ENCODE measurements around the gene KRT78.
"Not testable (repeated sequence)": the region's sequence is repeated elsewhere in the genome, so short reads cannot be mapped to it uniquely, and the experiment has no call there.

The KRT78 gene

DNA sequence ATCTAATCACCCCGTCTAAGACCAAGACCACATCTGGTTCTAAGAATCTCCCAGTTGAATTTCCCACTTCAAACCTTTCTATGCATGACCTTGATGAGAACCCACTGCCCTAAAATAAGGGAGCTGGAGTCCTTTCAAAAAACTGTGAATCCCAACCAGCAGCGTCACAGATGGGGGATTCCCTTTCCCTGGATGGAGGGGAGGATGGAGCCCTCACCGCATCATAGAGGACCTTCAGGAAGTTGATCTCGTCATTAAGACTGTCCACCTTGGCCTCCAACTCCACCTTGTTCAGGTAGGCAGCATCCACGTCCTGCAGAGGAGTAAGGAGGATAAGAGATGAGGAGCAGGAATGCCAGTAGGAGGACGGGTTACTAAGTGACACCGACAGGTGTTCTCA, 39.6 kb downstream of the KRT78 start:
- DNase-seq = no peak

DNA sequence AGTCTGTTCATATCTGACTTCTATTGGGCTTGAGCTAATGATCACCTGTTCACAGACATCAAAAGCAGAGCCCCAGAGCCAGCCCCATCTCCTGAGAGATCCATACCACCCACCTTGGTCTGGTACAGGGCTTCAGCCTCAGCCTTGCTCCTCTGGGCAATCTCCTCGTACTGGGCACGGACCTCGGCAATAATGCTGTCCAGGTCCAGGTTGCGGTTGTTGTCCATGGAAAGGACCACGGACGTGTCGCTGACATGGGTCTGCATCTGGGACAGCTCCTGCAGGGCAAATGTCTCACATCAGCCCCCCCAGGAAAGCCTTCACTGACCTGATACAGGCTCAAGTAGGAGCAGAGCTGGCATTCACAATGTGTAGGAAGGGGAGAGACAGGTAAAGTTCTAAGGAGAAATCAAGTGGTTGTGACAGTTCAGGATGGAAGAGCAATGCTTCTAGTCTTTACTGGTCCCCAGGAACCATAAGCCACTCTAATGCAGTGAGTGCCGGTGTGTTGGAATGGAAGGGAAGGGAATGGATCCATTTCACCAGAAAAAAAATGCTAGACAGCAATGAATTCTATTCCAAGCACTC, 40.1 kb downstream of the KRT78 start:
- no peak for DNase-seq

DNA sequence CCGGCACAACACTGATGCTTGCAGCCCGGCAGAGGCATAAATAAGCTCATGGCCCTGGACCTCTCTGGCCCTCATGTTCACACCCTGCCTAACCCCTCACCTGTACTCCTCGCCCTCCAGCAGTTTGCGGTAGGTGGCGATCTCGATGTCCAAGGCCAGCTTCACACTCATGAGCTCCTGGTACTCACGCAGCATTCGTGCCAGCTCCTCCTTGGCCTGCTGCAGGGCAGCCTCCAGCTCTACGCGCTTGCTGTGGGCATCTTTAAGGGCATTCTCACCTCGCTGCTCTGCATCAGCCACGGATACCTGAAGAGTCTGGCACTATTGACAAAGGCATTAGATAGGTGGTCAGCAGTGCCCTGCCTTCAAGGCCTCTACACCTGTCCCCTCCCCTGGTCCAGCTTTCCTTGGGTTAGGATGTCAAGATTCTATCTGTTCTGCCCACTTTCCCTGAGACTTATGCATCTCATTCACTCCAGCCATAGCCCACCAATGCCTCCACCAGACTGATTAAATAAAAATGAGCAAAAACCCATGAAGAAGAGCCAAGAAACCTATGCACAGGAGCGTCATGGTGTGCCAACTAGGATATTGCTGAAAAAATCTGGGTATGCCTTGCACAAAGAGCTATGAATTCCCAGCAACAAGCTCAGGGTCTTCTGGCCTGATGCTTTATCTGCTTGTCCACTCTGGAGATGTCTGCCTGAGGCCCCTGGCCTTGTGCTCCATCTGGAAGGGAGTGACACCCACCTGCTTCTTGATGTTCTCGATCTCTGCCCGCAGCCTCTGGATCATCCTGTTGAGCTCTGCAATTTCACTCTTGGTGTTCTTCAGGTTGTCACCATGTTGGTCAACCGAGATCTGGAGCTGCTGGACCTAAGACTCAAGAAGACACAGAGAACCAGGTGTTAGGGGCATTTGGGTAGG, 41.0 kb downstream of the KRT78 start:
- no peak for DNase-seq

DNA sequence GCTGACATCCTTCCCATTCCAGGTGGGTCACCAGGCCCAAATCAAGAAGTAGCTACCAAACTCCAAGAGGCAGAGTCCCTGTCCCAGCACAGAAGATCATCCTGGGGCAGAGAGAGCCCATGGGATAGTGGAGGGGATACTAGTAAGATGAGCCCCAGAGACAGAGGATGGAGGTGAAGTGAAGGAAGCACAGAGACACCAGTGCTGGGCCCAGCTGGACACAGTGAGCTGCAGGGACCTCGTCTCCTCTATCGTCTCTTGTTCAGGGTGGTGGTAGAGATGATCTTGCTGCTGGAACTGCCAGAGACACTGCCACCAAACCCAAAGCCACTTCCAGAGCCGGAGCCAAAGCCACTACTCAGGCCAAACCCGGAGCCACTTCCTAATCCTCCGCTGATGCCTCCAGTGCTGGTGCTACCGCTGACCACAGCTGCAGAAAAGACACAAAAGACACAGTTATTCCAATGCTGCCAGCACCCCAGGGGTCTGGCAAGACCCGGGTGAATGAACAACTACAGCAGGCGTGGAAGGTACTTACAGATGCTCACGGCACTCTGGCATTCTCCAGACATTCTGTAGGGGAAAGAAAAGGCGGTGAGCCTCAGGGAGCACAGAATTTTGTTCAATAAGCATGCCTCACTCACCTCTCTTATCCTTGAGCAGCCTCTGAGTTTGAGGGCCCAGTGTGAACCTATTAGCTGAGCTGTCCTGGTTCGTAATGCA, 41.8 kb downstream of the KRT78 start:
- DNase-seq = no peak

DNA sequence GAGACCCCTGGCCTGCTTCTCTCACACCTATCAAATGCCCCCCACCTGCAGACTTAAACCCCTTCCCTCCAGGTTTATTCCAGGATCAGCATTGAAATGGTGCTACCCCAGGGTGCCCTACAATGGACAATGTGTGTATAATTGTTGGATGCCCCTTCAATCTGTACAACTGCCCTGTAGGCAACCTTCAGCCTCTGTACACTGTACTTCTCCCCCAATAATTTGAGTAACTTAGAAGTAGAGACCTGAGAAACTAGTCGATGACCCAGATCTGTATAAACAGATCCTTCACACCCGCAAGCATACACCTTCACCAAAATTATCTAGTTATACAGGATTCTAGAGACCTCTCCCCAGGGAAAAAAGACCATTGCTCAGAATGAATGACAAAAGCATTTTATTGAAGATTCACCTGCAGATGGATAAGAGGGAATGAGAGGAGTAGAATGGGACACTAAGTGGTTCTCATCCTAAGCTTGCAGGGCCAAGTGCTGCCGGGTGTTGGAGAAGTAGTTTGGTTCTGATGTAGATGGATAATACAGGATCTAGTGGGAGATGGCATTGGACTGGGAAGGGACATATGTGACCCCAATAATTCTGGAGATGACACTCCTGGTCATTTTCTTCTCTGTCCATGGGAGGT, 42.5 kb downstream of the KRT78 start:
- no peak for DNase-seq

DNA sequence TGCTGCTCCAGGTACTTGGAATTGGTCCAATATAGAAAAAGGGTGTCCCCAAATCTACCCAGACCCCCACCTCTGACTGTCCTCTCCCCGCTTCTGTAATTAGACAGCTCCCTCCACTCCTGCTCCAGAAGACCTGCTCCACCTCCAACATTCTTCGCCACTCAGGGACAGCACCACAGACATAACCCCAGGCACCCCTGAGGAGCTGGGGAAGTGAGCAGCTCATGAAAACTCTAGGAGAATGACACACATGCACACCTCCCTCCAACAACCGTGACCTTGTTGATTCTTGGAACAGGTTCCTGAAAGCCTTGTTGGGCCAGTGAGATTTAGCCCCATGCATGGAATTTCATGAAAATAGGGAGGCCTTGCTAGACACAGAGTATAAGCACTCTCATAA, 43.1 kb downstream of the KRT78 start:
- DNase-seq = no peak

DNA sequence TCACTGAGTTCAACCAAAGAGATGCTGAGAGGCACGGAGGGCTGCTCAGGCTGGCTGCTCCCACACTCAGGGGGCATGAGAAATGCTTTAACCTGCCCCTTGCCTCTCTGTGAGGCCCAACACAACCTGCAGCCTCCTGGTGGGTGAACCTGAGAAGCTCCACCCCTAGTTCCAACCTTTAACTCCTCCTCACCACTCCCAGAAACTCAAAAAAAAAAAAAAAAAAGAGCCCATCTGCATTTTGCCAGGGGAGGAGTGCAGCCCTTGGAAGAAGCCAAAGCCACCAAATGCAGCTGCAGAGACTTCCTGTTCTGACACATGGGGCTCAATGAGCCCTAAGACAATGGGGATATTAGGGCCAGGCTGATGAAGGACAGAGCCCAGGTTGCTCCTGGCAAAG, 43.8 kb downstream of the KRT78 start:
- DNase-seq = no peak

DNA sequence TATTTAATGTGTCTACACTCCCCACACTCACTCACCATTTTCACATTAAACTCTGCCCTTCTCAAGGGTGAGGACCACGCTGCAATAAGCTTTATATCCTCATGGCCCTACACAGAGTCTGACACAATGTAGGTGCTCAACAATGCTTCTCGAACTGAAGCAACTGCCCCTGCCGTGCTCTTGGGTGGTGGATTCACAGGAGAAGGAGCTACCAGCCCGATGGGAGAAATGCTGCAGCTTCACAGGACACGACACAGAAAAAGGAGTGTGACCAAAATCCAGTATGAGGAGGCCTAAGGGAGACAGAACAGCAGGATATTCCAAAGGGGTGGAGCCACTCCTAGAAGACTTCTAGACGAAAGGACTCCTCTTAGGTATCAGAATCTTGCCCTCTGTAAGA, 46.4 kb downstream of the KRT78 start:
- DNase-seq = no peak

DNA sequence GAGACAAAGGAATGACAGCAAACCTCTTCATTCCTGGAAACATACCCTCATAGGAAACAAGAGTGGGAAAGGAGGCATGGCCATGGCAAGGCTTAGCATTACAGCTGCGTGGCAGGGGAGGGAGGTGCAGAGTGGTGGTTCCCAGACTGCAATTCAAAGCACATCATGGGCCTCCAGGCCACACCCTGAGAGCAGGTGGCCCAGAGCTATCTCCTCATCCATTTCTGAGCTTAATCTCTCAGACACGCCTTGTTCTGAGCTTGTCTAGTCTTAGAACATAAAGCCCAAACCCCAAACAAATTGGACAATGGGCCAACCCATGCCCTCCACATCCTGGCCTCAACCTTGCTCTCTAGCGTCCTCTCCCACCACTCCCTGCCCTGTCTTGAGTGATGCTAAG, 47.0 kb downstream of the KRT78 start:
- DNase-seq = no peak

DNA sequence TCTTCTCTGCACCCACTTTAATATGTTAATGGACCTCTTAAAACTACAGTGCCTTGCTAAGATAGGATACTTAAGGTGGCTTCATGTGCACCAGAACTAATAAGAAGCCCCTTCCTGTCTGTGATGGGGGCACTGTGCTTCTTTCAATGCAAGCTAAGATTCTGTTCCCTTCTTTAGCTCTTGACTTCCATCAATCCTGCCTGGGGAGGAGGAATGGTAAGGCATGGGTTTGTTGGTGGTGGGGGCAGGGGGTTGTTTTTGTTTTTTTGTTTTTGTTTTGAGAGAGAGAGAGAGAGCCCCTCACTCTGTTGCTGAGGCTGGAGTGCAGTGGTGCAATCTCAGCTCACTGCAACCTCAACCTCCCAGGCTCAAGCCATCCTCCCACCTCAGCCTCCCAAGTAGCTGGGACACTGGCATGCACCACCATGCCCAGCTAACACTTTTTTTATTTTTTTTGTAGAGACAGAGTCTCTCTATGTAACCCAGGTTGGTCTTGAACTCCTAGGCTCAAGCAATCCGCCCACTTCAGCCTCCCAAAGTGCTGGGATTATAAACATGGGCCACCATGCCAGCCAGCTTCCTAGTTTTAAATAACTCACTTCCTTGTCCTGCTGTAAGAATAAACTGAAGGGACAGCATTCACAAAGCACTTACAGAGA, 48.4 kb downstream of the KRT78 start:
- no peak for DNase-seq

DNA sequence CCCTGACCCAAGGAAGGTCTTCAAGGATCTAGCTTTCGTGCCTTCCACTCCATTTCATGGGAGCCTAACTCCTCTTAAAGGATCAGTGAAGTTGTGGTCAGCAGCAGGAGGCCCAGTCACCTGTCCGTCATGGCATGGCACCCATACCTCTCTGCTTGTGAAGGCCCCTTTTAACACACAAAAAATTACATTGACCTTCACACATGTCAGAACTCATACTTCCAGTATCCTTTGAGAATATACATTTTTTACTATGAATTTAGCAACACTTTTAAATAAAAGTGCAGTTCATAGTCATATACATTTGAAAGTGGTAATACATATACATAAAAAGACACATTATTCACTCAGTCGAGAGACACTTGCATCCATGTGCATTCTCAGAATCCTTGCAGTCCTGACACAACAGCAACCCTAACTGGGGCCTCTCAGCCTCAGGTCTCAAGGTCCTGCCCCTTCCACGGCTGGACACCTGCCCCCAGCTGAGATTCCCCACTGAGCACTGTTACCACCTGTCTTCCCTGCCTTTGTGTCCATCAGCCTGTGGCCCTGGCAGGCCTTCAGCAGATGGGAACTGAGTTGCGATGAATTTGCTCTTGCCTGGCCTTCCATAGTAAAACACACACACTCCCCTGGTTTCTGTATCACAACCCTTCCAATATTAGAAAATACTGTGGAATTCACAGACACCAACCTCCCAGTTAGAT, 49.1 kb downstream of the KRT78 start:
- DNase-seq = no peak

DNA sequence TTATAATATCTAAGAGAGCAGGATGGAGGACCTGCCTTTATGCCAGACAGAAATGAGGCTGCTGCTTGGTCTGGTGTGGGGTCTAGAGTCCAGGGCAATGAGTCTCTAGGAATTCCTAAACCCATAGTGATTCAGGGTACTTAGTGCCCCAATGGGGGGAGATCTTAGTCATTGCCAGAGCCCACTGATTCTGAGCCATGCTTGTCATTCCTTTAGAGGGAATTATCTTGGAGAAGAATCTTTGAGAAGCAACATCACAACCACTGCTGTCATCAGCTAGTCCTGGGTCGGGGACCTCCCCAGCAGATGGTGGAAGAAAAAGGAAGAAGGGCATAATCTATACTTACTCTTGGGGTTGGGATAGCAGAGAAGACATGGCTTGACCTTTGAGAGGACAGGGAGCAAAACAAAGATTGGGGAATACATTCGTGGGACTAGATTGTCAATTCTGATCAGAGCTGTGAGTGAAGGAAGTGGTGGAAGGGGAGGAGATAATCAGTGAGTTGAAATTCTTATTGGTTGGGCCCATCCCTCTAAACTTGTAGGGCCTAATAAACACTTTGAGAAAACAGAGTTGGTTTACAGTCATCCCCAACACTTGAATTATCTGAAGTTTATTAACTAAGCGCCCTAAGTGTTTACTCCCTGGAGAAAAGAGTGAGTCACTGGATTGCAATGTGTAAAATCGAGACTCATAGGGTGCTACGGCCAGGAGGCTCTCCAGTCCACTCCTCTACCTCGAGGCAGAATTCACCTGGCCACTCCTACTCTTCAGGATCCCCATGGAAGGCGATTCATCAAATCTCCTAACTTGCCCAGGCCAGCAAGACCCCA, 49.9 kb downstream of the KRT78 start:
- peak; percentile 87 for DNase-seq

DNA sequence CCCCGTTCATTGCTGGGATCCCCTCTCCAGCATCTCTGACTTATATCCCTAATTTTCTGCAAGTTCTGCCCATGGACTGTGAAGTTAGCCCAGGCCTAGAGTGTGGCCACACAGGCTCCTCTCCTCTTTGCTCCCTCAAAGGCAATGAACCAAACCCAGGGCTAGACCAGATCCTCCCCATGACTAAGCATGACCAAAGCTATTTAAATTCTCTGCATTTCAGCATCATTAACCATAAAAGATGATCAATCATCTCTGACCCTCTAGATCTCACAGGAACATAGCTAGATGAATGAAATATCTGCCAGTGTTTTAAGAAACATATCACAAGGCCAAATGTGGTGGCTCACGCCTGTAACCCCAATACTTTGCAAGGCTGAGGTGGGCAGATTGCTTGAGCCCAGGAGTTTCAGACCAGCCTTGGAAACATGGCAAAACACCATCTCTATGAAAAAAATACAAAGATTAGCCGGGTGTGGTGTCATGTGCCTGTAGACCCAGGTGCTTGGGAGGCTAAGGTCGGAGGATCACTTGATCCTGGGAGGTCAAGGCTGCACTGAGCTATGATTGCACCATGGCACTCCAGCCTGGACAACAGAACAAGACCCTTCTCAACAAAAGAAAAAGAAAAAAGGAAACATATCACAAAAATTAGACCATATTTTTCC, 50.7 kb downstream of the KRT78 start:
- peak; percentile 87 for DNase-seq

DNA sequence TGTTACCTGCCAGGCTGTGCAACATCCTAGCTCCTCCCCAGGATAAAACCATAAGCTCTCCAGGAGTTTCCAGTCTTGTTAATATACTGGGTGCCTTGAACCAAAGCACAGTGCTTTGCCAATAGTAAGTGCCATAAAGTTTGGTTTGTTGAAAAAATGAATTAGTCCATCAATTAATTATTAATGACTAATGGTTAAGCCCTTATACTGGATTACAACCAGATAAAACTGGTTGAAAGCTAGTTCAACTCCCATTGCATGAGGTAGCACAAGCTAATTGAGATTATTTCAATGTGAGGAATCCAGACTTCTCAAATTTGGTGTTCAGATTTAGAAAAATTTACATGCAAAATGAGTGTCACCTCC, 51.3 kb downstream of the KRT78 start:
- DNase-seq = no peak

DNA sequence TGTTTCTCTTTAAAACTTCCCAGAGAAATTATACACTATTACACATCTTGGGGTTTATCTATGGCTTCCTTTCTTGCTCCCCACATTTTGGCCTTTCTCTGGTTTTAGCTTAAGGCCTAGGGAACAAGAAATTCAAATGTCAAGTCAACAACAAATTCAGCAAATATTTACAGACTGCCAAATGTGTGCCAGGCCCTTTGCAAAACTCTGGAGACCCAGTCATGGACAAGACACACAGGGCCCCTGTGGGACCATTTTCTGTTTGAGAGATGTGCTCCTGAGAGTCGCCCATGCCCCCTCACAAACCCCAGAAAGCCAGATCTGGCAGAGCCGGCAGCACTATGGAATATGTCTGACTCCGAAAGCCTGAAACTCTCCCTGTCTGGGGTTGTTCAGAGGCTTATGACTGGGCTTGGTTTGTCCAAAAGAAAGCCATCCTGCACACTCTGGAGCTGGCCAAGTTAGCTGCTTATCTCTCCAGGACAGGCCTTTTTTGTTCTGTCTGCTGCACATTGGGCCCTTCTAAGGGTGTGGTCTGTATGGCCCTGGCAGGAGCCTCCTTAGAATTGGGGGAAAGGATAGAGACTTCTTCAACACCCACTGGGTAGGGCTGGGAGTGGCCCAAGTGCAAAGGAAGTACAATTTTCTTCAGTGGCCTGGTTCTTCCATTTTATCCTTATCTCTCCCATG, 51.8 kb downstream of the KRT78 start:
- no peak for DNase-seq

DNA sequence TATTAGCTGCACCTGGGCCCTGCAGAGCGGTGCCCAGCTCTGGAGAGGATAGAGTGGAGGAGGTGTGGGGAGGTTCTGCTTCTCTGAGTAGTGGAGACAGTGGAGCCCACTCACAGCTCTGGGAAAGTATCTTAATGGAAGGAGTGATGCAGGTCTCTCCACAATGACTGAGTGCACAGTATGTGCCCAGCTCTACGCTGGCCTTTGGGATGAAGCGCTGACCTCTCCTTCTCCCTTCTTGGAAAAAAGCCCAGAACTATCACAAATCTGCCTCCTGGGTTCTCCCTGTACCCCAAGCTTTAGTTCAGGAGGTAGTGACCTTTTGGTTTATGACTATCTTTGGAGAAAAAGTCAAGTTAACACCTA, 52.4 kb downstream of the KRT78 start:
- DNase-seq = no peak

DNA sequence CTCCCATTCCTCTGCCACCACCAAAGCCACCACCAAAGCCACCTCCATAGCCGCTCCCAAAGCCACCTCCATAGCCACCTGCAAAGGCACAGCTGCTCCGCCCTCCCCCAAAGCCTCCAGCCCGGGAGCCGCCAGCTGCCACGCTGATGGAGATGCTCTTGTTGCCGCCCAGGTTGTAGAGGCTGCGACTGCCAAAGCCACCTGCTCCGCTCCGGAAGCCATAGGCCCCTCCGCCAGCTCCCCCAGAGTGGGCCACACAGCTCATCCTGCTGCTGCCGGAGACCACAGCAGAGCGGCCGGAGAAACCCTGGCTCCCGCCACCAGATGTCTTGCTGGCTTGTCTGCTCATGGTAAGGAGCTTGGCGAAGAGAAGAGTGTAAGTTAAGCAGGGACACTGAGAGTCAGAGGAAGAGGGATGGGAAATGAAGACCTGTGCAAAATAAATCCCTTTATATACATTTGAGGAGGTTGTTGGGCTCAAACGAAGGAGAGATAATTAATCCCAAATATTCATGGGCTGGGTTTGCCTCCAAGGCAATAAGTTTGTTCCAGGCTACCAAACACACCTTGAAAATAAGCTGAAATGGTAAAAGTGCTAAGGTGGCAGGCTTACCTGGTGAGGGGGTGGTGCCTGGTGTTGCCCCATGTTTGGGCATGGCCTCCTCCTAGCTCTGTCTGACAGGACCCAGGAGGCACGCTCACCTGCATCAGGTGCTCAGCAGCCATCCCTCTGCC, 52.9 kb downstream of the KRT78 start, which contains the start of gene KRT3:
KRT3 (minus strand) TSS at position 424 of the 735 bp plus-strand sequence; CDS start at position 349, 75 bp downstream.
- DNase-seq = no peak

DNA sequence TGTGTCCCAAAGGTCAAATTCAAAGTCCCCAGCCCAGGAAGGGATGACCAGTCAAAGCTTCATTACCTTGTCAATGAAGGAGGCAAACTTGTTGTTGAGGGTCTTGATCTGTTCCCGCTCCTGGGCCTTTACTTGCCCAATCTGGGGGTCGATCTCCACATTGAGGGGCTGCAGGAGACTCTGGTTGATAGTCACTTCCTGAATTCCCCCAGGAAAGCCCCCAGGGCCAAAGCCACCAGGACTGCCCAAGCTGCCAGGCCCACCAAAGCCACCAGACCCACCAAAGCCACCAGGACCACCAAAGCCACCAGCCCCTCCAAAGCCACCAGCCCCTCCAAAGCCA, 53.5 kb downstream of the KRT78 start:
- DNase-seq = not testable (repeated sequence)

Measured in EL (cell line).